Astrocyte of the spinal cord (primary cell): ENCODE data around the gene RBBP8NL.

ENCODE experiments used
- DNase-seq: peaks from one replicate; pipeline ENCODE4 v3.0.0; 2011; ENCODE audit warnings: low read depth, low spot score
- H3K4me3 ChIP-seq: 2 replicates; pipeline ENCODE4 v1.5.1; 2011; ENCODE audit warnings: low read depth, mild to moderate bottlenecking, low read length, moderate library complexity
- CTCF ChIP-seq: IDR thresholded peaks from 2 replicates; pipeline ENCODE4 v1.5.1; 2012; ENCODE audit warnings: low read depth, mild to moderate bottlenecking, low read length, inconsistent platforms
- in situ Hi-C: cut with HindIII; loops from 2 replicates; pipeline ENCODE4 v1.10.0; 2017; ENCODE audit warnings: low sequenced_read_pairs

The RBBP8NL gene

GRCh38 chr20:62457098-62457497 is 29.8 kb upstream of the RBBP8NL start:
- no peak for DNase-seq
- TF ChIP-seq CTCF: no peak

DNA sequence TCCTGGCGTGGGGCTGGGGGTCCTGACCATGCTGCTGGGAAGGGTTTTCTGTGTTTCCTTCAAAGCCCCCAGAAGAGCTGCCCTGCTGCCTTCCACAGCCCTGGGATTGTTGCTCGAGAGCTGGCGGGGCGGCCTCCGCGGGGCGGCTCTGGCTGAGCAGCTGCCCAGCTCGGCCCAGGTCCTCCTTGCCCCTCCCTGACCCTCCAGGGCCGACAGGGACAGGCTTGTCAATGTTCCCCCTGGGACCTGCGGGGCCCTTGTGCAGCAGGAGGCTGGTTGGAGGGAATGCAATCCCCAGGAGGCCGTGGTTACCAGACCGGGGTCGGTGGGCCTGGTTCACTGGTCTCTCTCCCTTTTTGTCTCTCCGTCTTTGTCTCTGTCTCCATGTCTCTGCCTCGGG is 28.6 kb upstream of the RBBP8NL start:
- no peak overlapping the region for H3K4me3 ChIP-seq
- no peak for TF ChIP-seq CTCF
- in situ Hi-C loops: no loop called here
- DNase-seq: no peak

More at GRCh38 chr20:62457098-62457497, 29.8 kb upstream of the RBBP8NL start:
- in situ Hi-C loops: no loop called here
- no peak overlapping the region for H3K4me3 ChIP-seq

GRCh38 chr20:62454904-62455636 is 27.7 kb upstream of the RBBP8NL start:
- DNase-seq: no peak
- no peak for TF ChIP-seq CTCF
- in situ Hi-C loops: no loop called here
- no peak overlapping the region for H3K4me3 ChIP-seq

- no peak overlapping the region for H3K4me3 ChIP-seq
- in situ Hi-C loops: no loop called here
- no peak for DNase-seq
- no peak for TF ChIP-seq CTCF
Observed at GRCh38 chr20:62453186-62453808, 26.0 kb upstream of the RBBP8NL start.

GRCh38 chr20:62452475-62453095 is 25.2 kb upstream of the RBBP8NL start:
- no peak for DNase-seq
- in situ Hi-C loops: no loop called here
- no peak for TF ChIP-seq CTCF
- no peak overlapping the region for H3K4me3 ChIP-seq

GRCh38 chr20:62451970-62452369 is 24.6 kb upstream of the RBBP8NL start:
- in situ Hi-C loops: no loop called here
- no peak for DNase-seq

More at GRCh38 chr20:62451970-62452369, 24.6 kb upstream of the RBBP8NL start:
- H3K4me3 ChIP-seq: no peak overlapping the region
- no peak for TF ChIP-seq CTCF
